Suprapubic skin (tissue), 4 donors: Measurements from ENCODE around the gene GREB1L.

Source experiments
- EP300 ChIP-seq: sonication (generic); formaldehyde crosslinking; IDR thresholded peaks from one replicate; pipeline ENCODE4 v1.6.1; 2017; ENCODE audit warnings: antibody characterized with exemption
- POLR2A ChIP-seq, 2 donors: fragments of 450-650 bp; IDR thresholded peaks; one replicate each; pipeline ENCODE4 v1.6.1; 2017; ENCODE audit warnings: antibody characterized with exemption in 2 of 2, mild to moderate bottlenecking in 2 of 2, moderate library complexity in 2 of 2
- POLR2AphosphoS5 ChIP-seq, 3 donors: sonication (generic); formaldehyde crosslinking; IDR thresholded peaks; one replicate each; pipeline ENCODE4 v1.6.1; 2017; ENCODE audit warnings: antibody characterized with exemption in 3 of 3
- TF ChIP-seq, protein P1 (sequence below), 2 donors: fragments of 200-600 bp in 1 of 2; fragments of 450-650 bp in 1 of 2; sonication (generic) in 1 of 2; IDR thresholded peaks; one replicate each; pipeline ENCODE4 v1.5.1; 2016 to 2019; ENCODE audit warnings: antibody characterized with exemption in 2 of 2, mild to moderate bottlenecking in 1 of 2, moderate library complexity in 1 of 2

DNA sequence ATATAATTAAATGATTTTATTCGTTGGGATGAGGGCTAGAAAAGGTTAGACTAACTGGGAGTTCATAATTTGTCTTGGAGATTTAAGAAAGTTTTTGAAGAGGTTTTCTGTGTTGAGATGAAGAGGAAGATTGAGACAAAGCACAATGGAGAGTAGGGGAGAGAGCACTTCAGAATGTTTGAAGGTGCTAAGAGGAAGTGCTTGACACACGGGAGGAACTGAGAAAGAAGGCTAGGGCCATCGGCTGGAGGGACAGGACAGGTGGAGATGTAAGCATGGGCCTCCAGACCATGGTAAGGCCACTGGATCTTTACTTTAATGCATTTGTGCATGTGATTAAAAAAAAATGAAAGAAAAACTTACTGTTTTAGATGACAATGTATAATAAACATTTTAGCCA, 31.5 kb downstream of the GREB1L start:
- TF ChIP-seq, protein P1, sequence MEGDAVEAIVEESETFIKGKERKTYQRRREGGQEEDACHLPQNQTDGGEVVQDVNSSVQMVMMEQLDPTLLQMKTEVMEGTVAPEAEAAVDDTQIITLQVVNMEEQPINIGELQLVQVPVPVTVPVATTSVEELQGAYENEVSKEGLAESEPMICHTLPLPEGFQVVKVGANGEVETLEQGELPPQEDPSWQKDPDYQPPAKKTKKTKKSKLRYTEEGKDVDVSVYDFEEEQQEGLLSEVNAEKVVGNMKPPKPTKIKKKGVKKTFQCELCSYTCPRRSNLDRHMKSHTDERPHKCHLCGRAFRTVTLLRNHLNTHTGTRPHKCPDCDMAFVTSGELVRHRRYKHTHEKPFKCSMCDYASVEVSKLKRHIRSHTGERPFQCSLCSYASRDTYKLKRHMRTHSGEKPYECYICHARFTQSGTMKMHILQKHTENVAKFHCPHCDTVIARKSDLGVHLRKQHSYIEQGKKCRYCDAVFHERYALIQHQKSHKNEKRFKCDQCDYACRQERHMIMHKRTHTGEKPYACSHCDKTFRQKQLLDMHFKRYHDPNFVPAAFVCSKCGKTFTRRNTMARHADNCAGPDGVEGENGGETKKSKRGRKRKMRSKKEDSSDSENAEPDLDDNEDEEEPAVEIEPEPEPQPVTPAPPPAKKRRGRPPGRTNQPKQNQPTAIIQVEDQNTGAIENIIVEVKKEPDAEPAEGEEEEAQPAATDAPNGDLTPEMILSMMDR (IDR thresholded peaks at IDR 0.05): no peak
- TF ChIP-seq POLR2AphosphoS5 (IDR thresholded peaks at IDR 0.05) (no peak), EP300 (no peak), POLR2A (IDR thresholded peaks at IDR 0.05) (no peak)
